Progenitor cell of endocrine pancreas (in vitro differentiated cells): ENCODE measurements around the gene ADGRF1. TPM values are rescaled to one million over a fixed set of nuclear protein-coding genes. Genes with fewer than 3 reads are reported as not detected.
"Not testable (repeated sequence)": the region's sequence is repeated elsewhere in the genome, so short reads cannot be mapped to it uniquely, and the experiment has no call there.

Experiments
- DNase-seq: peaks from one replicate; pipeline ENCODE4 v3.0.0; 2021; ENCODE audit warnings: low spot score; ENCODE audit not compliant: unreplicated experiment
- H3K27ac Mint-ChIP-seq: 2 replicates; pipeline ENCODE4 v1.8.0; 2021; ENCODE audit warnings: mild to moderate bottlenecking, moderate library complexity, mixed read lengths
- H3K27me3 Mint-ChIP-seq: 2 replicates; pipeline ENCODE4 v1.8.0; 2021; ENCODE audit warnings: mixed read lengths
- H3K36me3 Mint-ChIP-seq: 2 replicates; pipeline ENCODE4 v1.8.0; 2022; ENCODE audit warnings: mixed read lengths; ENCODE audit not compliant: insufficient read depth
- H3K4me1 Mint-ChIP-seq: 2 replicates; pipeline ENCODE4 v1.8.0; 2021; ENCODE audit warnings: low read depth, mixed read lengths
- H3K4me3 Mint-ChIP-seq: 2 replicates; pipeline ENCODE4 v1.8.0; 2021; ENCODE audit warnings: low read depth, mild to moderate bottlenecking, moderate library complexity, mixed read lengths
- H3K9me3 Mint-ChIP-seq: 2 replicates; pipeline ENCODE4 v1.8.0; 2021; ENCODE audit warnings: low read depth, mixed read lengths
- total RNA-seq: library from RNA; stranded (reverse); gene quantifications from 2 replicates; pipeline ENCODE4 v1.2.1, GENCODE V29; 2021
- TF ChIP-seq, protein P1 (sequence below): fragments of 200-600 bp; sonication (generic); IDR thresholded peaks from one replicate; pipeline ENCODE4 v1.5.0; 2021; ENCODE audit warnings: antibody characterized with exemption, mild to moderate bottlenecking; ENCODE audit not compliant: unreplicated experiment

Gene ADGRF1
- total RNA-seq, 1 donor from 2014 or later: 0.12 TPM

DNA sequence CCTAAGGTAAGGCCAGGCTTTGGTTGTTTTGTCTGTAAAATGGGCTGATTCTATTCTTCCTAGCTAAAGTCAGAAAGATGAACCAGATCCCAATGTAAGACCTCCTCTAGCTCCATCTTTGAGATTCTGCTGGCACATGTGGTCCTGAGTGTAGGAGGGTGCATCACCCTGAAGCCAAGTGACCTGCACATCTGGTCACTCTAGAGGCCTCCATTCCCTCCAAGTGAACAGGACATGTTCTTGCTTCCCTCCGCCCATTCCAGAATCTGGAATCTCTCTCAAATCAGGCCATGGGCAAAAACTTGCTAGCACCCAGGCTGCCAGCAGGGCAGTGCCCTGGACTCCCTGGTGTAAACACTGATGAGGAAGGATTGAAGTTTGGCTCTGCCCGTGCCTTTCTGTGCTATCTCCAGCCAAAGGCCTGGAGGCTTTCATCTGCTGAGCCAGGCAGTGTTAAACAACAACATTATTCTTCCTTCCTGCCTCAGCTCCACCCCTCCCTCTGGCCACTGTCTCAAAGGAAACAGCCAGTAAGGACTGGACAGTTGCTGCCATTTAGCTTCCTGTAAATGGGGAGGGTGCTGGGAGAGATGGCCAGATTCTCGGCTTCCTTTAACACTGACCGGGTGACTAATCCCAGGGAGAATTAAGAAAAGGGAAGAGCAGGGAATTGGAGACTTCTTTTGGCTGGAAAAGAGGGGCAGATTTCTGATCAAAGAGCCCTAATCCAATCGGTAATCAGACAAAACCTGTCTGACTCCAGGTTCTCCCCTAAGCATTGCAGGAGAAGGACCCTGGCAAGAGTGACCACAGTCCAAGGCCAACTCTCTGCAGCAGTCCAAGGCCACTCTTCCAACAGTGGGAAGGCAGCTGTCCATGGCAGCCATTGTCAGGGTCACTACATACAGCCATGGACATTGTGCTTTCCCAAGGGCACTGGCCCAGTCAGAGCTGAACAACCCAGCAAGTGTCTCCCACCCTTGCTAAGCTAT, 19.5 kb upstream of the ADGRF1 start:
- no peak overlapping the region for H3K27ac Mint-ChIP-seq
- H3K4me3 Mint-ChIP-seq: no peak overlapping the region
- H3K4me1 Mint-ChIP-seq: no peaks in the 10 kb centered on the region
- peaks cover 2% of the 10 kb centered on the region for H3K27me3 Mint-ChIP-seq
- no peak for DNase-seq
- peaks cover 6% of the 10 kb centered on the region for H3K9me3 Mint-ChIP-seq
- TF ChIP-seq, protein P1, sequence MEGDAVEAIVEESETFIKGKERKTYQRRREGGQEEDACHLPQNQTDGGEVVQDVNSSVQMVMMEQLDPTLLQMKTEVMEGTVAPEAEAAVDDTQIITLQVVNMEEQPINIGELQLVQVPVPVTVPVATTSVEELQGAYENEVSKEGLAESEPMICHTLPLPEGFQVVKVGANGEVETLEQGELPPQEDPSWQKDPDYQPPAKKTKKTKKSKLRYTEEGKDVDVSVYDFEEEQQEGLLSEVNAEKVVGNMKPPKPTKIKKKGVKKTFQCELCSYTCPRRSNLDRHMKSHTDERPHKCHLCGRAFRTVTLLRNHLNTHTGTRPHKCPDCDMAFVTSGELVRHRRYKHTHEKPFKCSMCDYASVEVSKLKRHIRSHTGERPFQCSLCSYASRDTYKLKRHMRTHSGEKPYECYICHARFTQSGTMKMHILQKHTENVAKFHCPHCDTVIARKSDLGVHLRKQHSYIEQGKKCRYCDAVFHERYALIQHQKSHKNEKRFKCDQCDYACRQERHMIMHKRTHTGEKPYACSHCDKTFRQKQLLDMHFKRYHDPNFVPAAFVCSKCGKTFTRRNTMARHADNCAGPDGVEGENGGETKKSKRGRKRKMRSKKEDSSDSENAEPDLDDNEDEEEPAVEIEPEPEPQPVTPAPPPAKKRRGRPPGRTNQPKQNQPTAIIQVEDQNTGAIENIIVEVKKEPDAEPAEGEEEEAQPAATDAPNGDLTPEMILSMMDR: no peak
- no peaks in the 10 kb centered on the region for H3K36me3 Mint-ChIP-seq

DNA sequence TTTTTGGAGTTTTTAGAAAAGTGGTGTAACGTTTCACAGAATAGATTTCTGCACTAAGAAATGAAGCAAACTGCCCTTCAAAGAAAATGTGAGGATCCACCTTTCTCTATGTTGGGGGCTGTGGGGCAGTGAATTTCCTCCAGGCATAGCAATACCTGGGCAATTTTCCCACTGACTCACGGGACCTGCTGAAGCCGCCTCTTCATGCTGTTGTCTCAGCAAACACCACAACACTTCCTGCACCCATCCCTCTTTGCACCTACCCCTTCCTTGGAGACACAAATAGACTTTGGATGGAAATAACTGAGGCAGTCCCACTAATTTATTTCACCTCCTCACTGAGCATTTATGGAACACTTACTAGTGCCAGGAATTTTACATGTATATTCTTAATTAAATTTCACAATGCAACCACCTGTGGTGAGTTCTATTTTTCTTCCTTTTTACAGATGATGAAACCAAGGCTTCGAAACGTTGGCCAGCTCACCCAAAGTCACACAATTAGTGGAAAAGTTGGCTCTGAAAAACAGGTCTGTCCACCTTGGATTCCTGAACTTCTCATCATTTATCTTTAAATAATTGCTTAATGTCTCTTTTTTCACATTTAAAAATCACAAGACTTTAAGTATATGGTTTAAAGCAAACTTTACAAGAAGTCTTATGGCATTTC, 17.2 kb upstream of the ADGRF1 start:
- Mint-ChIP-seq H3K36me3 (no peaks in the 10 kb centered on the region), H3K27ac (no peak overlapping the region), H3K4me1 (no peaks in the 10 kb centered on the region), H3K4me3 (no peak overlapping the region), H3K9me3 (peaks cover 9% of the 10 kb centered on the region), H3K27me3 (peaks cover 2% of the 10 kb centered on the region)
- DNase-seq: no peak
- TF ChIP-seq, protein P1: no peak

DNA sequence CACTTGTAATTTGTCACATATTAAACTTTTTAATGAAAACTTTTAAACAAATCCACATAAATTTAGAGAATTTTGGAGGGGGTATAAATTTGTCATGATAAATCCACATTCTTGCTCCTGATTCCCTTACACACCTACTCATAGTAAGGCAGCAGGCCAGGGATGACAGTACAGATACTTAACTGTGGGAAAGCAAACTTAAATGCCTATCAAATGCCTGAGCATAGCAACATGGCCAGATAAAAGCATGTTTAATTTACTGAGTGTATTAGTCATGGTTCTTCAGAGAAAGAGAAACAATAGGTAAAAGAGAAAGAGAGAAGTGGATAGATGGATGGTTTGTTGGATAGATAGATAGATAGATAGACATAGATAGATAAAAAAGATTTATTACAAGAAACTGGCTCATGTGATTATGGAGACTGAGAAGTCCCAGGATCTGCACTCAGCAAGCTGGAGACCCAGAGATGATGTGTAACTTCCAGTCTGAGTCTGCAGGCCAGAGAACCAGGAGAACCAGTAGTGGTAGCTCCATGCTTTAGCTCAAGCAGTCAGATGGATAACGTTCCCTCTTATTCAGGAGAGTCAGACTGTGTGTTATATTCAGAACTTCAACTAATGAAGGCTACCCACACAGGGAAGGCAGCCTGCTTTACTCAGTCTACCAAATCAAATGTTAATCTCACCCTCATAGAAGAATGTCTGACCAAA, 15.9 kb upstream of the ADGRF1 start:
- H3K4me1 Mint-ChIP-seq: no peaks in the 10 kb centered on the region
- peaks cover under 1% of the 10 kb centered on the region for H3K27me3 Mint-ChIP-seq
- H3K36me3 Mint-ChIP-seq: no peaks in the 10 kb centered on the region
- H3K27ac Mint-ChIP-seq: no peak overlapping the region
- DNase-seq: no peak
- no peak overlapping the region for H3K4me3 Mint-ChIP-seq
- TF ChIP-seq, protein P1: no peak
- H3K9me3 Mint-ChIP-seq: peaks cover 6% of the 10 kb centered on the region

DNA sequence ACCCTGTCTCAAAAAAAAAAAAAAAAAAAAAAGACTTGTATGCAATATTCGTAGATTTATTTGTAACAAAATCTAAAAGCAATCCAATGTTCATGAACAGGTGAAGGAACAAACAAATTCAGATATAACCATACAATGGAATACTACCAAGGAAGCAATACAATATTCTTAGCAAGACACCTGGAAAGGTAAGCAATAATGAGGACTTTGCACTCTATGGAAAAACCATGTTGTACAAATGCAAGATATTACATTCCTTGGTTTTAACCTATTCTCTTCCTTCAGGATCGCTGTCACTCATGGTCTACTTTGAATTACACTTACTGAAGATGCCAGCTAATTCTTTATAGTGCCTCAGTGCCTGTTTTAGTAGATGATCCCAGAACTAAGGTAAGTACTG, 14.7 kb upstream of the ADGRF1 start:
- no peak for DNase-seq
- H3K27ac Mint-ChIP-seq: no peak overlapping the region
- H3K36me3 Mint-ChIP-seq: no peaks in the 10 kb centered on the region
- TF ChIP-seq, protein P1: no peak
- H3K27me3 Mint-ChIP-seq: no peaks in the 10 kb centered on the region
- no peak overlapping the region for H3K4me3 Mint-ChIP-seq
- H3K9me3 Mint-ChIP-seq: peaks cover 4% of the 10 kb centered on the region
- H3K4me1 Mint-ChIP-seq: no peaks in the 10 kb centered on the region

DNA sequence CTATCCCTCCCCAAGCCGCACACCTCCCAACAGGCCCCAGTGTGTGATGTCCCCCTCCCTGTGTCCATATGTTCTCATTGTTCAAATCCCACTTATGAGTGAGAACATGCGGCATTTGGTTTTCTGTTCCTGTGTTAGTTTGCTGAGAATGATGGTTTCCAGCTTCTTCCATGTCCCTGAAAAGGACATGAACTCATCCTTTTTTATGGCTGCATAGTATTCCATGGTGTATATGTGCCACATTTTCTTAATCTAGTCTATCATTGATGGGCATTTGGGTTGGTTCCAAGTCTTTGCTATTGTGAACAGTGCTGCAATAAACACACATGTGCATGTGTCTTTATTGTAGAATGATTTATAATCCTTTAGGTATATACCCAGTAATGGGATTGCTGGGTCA, 12.2 kb upstream of the ADGRF1 start:
- H3K27me3 Mint-ChIP-seq, H3K27ac Mint-ChIP-seq, H3K9me3 Mint-ChIP-seq, H3K4me3 Mint-ChIP-seq, H3K36me3 Mint-ChIP-seq, DNase-seq, H3K4me1 Mint-ChIP-seq: not testable (repeated sequence)
